HEK293T (cell line): ENCODE data around the gene SLC16A14.

Experiments used
- FOXM1 ChIP-seq: fragments of 450-650 bp; IDR thresholded peaks from 2 replicates; pipeline ENCODE4 v1.6.1; 2017; ENCODE audit warnings: mild to moderate bottlenecking, borderline replicate concordance
- L3MBTL2 ChIP-seq: fragments of 450-650 bp; conservative IDR thresholded peaks from 2 replicates; pipeline ENCODE4 v1.6.1; 2016; ENCODE audit warnings: mild to moderate bottlenecking
- SP1 ChIP-seq: fragments of 450-650 bp; IDR thresholded peaks from 2 replicates; pipeline ENCODE4 v1.6.1; 2017
- TARDBP ChIP-seq: fragments of 450-650 bp; IDR thresholded peaks from 2 replicates; pipeline ENCODE4 v1.6.1; 2016

DNA sequence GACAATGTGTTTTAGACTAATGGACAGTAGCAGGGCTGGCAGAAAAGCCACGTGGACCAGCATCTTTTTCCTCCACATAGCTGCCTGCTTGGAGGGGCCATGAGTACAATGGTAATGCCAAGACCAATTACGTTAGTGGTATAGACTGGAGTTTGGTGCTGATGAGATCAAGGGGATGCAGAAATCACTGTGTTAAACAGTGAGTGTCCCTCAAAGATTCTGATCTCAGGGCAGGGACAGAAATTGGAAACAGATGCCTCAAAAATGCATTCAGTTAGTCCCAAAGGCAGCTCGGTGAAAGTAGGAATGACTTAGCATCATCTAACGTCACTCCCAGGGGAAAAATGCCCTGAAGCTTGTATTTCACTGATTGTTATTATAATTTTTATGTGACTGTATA is 72.4 kb downstream of the SLC16A14 start:
- no peak for TF ChIP-seq SP1
- no peak for TF ChIP-seq FOXM1
- no peak for TF ChIP-seq TARDBP
- no peak for TF ChIP-seq L3MBTL2
